Endothelial cell (in vitro differentiated cells): Measurements from ENCODE around the gene SLC25A34. TPM values are rescaled to one million over a fixed set of nuclear protein-coding genes. Genes with fewer than 3 reads are reported as not detected.

Experiments used
- DNase-seq: peaks from one replicate; pipeline ENCODE4 v3.0.0; 2021; ENCODE audit warnings: low spot score
- H3K27ac Mint-ChIP-seq: one replicate; pipeline ENCODE4 v1.8.0; 2021; ENCODE audit warnings: mixed read lengths, inconsistent platforms; ENCODE audit not compliant: unreplicated experiment
- H3K27me3 Mint-ChIP-seq: one replicate; pipeline ENCODE4 v1.8.0; 2021; ENCODE audit warnings: mild to moderate bottlenecking, moderate library complexity, mixed read lengths, inconsistent platforms; ENCODE audit not compliant: unreplicated experiment
- H3K36me3 Mint-ChIP-seq: one replicate; pipeline ENCODE4 v1.8.0; 2021; ENCODE audit warnings: mild to moderate bottlenecking, low read depth, mixed read lengths, inconsistent platforms; ENCODE audit not compliant: unreplicated experiment
- H3K4me1 Mint-ChIP-seq: one replicate; pipeline ENCODE4 v1.8.0; 2021; ENCODE audit warnings: mild to moderate bottlenecking, mixed read lengths, inconsistent platforms; ENCODE audit not compliant: unreplicated experiment
- H3K4me3 Mint-ChIP-seq: one replicate; pipeline ENCODE4 v1.8.0; 2021; ENCODE audit warnings: mild to moderate bottlenecking, mixed read lengths, inconsistent platforms; ENCODE audit not compliant: unreplicated experiment
- H3K9me3 Mint-ChIP-seq: one replicate; pipeline ENCODE4 v1.8.0; 2021; ENCODE audit warnings: mixed read lengths, inconsistent platforms; ENCODE audit not compliant: unreplicated experiment
- total RNA-seq: library from RNA; stranded (reverse); fragmentation: NEBNext Ultra II Directional; extraction: Animal tissue kit (Norgen Biotek cat#: 25700); gene quantifications from one replicate; pipeline ENCODE4 v1.2.1, GENCODE V29; 2021; ENCODE audit not compliant: unreplicated experiment
- TF ChIP-seq, protein P1 (sequence below): fragments of 200-600 bp; sonication (generic); IDR thresholded peaks from one replicate; pipeline ENCODE4 v1.5.0; 2021; ENCODE audit warnings: antibody characterized with exemption; ENCODE audit not compliant: unreplicated experiment

The SLC25A34 gene
- total RNA-seq, 1 donor from 2014 or later, result 3.5 TPM

DNA sequence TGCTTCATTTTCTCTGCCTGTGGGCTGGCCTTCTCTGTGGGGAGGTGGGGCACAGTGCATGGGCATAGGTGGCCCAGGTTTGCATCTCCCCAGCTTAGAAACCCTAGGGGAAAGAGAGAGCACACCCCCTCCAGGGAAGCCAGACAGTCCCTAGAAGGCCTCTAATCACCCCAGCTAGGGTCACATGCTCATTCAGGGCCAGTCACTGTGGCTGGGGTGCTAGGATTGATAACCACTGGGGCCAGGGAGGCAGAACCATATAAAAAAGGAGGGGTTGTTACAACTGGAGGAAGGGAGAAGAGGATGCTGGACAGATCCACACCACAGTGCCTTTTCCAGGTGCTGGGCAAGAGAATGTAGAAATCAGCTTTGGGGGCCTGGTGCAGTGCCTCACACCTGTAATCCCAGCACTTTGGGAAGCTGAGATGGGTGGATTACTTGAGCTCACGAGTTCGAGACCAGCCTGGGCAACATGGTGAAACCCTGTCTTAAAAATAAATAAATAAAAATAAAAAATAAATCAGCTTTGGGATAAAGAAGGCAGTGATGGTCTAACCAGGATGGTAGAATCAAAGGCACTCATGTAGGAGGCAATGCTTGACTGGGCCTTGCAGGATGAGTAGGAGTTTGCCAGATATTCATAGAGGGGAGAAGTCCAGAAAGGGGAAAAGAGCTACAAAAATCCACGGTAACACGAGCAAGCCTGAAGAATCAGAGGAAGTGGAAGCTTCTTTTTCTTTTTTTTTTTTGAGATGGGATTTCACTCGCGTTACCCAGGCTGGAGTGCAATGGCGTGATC is 42.0 kb downstream of the SLC25A34 start:
- peaks cover 42% of the 10 kb centered on the region for H3K36me3 Mint-ChIP-seq
- DNase-seq, result no peak
- no peaks in the 10 kb centered on the region for H3K9me3 Mint-ChIP-seq
- peaks cover 3% of the 10 kb centered on the region for H3K27me3 Mint-ChIP-seq
- peak overlapping the region; percentile 52 for H3K27ac Mint-ChIP-seq
- peaks cover 18% of the 10 kb centered on the region for H3K4me1 Mint-ChIP-seq
- TF ChIP-seq, protein P1, sequence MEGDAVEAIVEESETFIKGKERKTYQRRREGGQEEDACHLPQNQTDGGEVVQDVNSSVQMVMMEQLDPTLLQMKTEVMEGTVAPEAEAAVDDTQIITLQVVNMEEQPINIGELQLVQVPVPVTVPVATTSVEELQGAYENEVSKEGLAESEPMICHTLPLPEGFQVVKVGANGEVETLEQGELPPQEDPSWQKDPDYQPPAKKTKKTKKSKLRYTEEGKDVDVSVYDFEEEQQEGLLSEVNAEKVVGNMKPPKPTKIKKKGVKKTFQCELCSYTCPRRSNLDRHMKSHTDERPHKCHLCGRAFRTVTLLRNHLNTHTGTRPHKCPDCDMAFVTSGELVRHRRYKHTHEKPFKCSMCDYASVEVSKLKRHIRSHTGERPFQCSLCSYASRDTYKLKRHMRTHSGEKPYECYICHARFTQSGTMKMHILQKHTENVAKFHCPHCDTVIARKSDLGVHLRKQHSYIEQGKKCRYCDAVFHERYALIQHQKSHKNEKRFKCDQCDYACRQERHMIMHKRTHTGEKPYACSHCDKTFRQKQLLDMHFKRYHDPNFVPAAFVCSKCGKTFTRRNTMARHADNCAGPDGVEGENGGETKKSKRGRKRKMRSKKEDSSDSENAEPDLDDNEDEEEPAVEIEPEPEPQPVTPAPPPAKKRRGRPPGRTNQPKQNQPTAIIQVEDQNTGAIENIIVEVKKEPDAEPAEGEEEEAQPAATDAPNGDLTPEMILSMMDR, result no peak
- no peak overlapping the region for H3K4me3 Mint-ChIP-seq

GRCh38 chr1:15785683-15786082 is 49.6 kb downstream of the SLC25A34 start:
- no peaks in the 10 kb centered on the region for H3K9me3 Mint-ChIP-seq
- H3K27me3 Mint-ChIP-seq, result peaks cover 2% of the 10 kb centered on the region
- H3K27ac Mint-ChIP-seq, result no peak overlapping the region
- TF ChIP-seq, protein P1, result no peak
- no peak overlapping the region for H3K4me3 Mint-ChIP-seq
- no peak for DNase-seq
- peaks cover 18% of the 10 kb centered on the region for H3K36me3 Mint-ChIP-seq
- no peaks in the 10 kb centered on the region for H3K4me1 Mint-ChIP-seq

DNA sequence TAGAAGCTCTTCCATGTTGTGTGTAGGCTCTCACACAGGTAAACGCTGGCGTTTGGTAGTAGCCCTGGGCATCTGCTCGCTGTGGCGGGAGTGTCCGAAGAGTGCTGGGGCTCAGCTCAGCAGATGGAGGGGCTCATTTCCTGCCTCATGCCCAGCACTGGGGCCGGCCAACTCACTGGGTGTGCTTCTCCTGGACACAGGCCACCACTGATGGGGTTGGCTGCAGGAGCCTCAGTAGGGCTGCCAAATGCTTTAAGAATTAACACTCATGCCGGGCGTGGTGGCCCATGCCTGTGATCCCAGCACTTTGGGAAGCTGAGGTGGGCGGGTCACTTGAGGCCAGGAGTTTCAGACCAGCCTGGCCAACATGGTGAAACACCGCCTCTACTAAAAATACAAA is 50.5 kb downstream of the SLC25A34 start:
- no peak overlapping the region for H3K27ac Mint-ChIP-seq

GRCh38 chr1:15788624-15789301 is 52.7 kb downstream of the SLC25A34 start:
- H3K27ac Mint-ChIP-seq, result no peak overlapping the region
- H3K9me3 Mint-ChIP-seq, result no peaks in the 10 kb centered on the region
- TF ChIP-seq, protein P1, result no peak
- peaks cover 3% of the 10 kb centered on the region for H3K27me3 Mint-ChIP-seq
- no peak overlapping the region for H3K4me3 Mint-ChIP-seq
- DNase-seq, result no peak
- no peaks in the 10 kb centered on the region for H3K4me1 Mint-ChIP-seq
- H3K36me3 Mint-ChIP-seq, result peaks cover 14% of the 10 kb centered on the region

More for the DNA sequence above, 50.5 kb downstream of the SLC25A34 start:
- Mint-ChIP-seq H3K4me3 (peak overlapping the region; percentile 67), H3K27me3 (peaks cover 2% of the 10 kb centered on the region), H3K36me3 (peaks cover 14% of the 10 kb centered on the region), H3K4me1 (no peaks in the 10 kb centered on the region), H3K9me3 (no peaks in the 10 kb centered on the region)
- TF ChIP-seq, protein P1, result no peak
- no peak for DNase-seq

Other genes starting within 250 kb of the SLC25A34 start
- gene CASP9, start 212.0 kb upstream of the SLC25A34 start, total RNA-seq, result 12.0 TPM
- 19.9 TPM for gene DNAJC16, start 209.4 kb upstream of the SLC25A34 start, total RNA-seq
- gene AGMAT, start 151.2 kb upstream of the SLC25A34 start, total RNA-seq, result 0.18 TPM
- gene DDI2, start 118.8 kb upstream of the SLC25A34 start, total RNA-seq, result 24.0 TPM
- gene PLEKHM2, start 51.9 kb upstream of the SLC25A34 start, total RNA-seq, result 82.3 TPM
- not detected for gene TMEM82, start 6.2 kb downstream of the SLC25A34 start, total RNA-seq
- gene FBLIM1, start 22.5 kb downstream of the SLC25A34 start, total RNA-seq, result 198 TPM
- 2.4 TPM for gene UQCRHL, start 71.4 kb downstream of the SLC25A34 start, total RNA-seq
- gene SPEN, start 111.4 kb downstream of the SLC25A34 start, total RNA-seq, result 33.5 TPM
- gene ZBTB17, start 239.8 kb downstream of the SLC25A34 start, total RNA-seq, result 33.6 TPM